ENCODE measurements around the gene SEPTIN12. TPM values are rescaled to one million over a fixed set of nuclear protein-coding genes. Genes with fewer than 3 reads are reported as not detected.

SEPTIN12 gene
- total RNA-seq, 1 experiment from 2014 or later = not detected

DNA sequence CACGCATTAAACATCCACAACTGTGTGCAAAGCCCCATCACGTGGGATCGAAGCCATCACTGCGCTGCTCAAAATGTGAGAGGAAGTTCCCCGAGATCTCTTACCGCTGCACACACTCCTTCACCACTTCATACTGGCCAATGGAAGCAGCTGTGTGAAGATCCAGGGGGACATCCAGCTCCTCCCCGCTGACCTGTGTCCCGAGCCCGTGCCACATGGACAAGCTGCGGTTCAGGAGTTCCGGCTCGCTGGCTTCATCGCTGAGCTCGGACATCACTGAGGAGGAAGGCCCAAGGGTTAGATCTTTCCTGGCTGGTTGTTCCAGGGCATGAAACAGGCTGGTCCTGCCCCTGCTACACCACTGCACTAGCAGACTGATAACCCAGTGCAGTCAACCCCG, 58.3 kb downstream of the SEPTIN12 start:
- no peak for DNase-seq (ENCODE audit: low read depth)

DNA sequence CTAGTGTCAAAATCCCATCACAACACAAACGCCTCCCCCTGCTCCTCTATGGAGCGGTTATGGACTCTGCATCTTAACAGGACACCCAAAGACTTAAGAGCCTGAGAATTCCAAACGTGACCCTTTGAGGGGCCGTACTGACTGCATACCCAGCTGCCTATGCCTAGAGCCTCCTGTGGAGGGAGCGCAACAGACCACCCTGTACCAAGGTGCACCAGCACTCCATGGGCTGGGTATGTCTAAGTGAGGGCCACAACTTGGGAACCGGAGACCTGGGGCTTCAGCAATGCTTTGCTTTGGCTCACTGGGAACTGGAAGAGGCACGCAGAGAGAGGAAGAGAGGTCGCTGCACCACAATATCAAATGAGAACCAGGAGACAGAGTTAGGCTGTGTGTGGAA, 59.5 kb downstream of the SEPTIN12 start:
- no peak for DNase-seq (ENCODE audit: low read depth)

Other genes with a start within 250 kb of the SEPTIN12 start
- 9.7 and 11.9 TPM in 2 replicates for gene CDIP1, start 249.6 kb downstream of the SEPTIN12 start, total RNA-seq (2014; rRNA removed; shearing (Covaris generic))
- gene C16orf96, start 232.0 kb downstream of the SEPTIN12 start, total RNA-seq (2014; rRNA removed; shearing (Covaris generic)) = not detected in 2 replicates
- gene UBALD1, start 173.5 kb downstream of the SEPTIN12 start, total RNA-seq (2014; rRNA removed; shearing (Covaris generic)) = 10.2 and 16.3 TPM in 2 replicates
- gene MGRN1, start 163.5 kb downstream of the SEPTIN12 start, total RNA-seq (2014; rRNA removed; shearing (Covaris generic)) = 8.4 and 26.1 TPM in 2 replicates
- 26.7 and 42.4 TPM in 2 replicates for gene NUDT16L1, start 94.8 kb downstream of the SEPTIN12 start, total RNA-seq (2014; rRNA removed; shearing (Covaris generic))
- gene ANKS3, start 54.1 kb downstream of the SEPTIN12 start, total RNA-seq (2014; rRNA removed; shearing (Covaris generic)) = 18.8 and 19.7 TPM in 2 replicates
- 0.74 and 1.6 TPM in 2 replicates for gene DNAAF8, start 53.8 kb downstream of the SEPTIN12 start, total RNA-seq (2014; rRNA removed; shearing (Covaris generic))
- gene ZNF500, start 21.2 kb downstream of the SEPTIN12 start, total RNA-seq (2014; rRNA removed; shearing (Covaris generic)) = 6.4 and 7.5 TPM in 2 replicates
- not detected in 2 replicates for gene SMIM22, start 7.0 kb upstream of the SEPTIN12 start, total RNA-seq (2014; rRNA removed; shearing (Covaris generic))
- 7.6 and 8.3 TPM in 2 replicates for gene ROGDI, start 14.3 kb upstream of the SEPTIN12 start, total RNA-seq (2014; rRNA removed; shearing (Covaris generic))
- gene GLYR1, start 58.9 kb upstream of the SEPTIN12 start, total RNA-seq (2014; rRNA removed; shearing (Covaris generic)) = 23.7 and 25.7 TPM in 2 replicates
- gene UBN1, start 59.1 kb upstream of the SEPTIN12 start, total RNA-seq (2014; rRNA removed; shearing (Covaris generic)) = 19.9 and 21.7 TPM in 2 replicates
- 0.06 and 0.27 TPM in 2 replicates for gene PPL, start 148.8 kb upstream of the SEPTIN12 start, total RNA-seq (2014; rRNA removed; shearing (Covaris generic))
- 0.40 TPM in 1 of 2 replicates, not detected in the other for gene SEC14L5, start 170.0 kb upstream of the SEPTIN12 start, total RNA-seq (2014; rRNA removed; shearing (Covaris generic))
- gene NAGPA, start 245.6 kb upstream of the SEPTIN12 start, total RNA-seq (2014; rRNA removed; shearing (Covaris generic)) = 13.1 and 13.9 TPM in 2 replicates

Measured in Daoy (cell line).